HCT116 (cell line): ENCODE results near the gene C1orf115.

Source experiments
- EZH2 ChIP-seq: fragments of 200-600 bp; sonication (generic); IDR thresholded peaks from 2 replicates; pipeline ENCODE4 v1.6.1; 2017; ENCODE audit warnings: antibody characterized with exemption, mixed run types
- POLR2A ChIP-seq: IDR thresholded peaks from 2 replicates; pipeline ENCODE4 v1.7.0; 2011; ENCODE audit warnings: borderline replicate concordance; ENCODE audit not compliant: insufficient read depth, insufficient read length; ENCODE audit errors: extremely low read depth
- RAD21 ChIP-seq: IDR thresholded peaks from 2 replicates; pipeline ENCODE4 v1.6.1; 2012; ENCODE audit warnings: low read depth, mild to moderate bottlenecking
- SP1 ChIP-seq: IDR thresholded peaks from 2 replicates; pipeline ENCODE4 v1.6.1; 2012; ENCODE audit warnings: low read depth
- ZFX ChIP-seq: fragments of 450-650 bp; IDR thresholded peaks from 2 replicates; pipeline ENCODE4 v1.6.1; 2017
- TF ChIP-seq, protein P1 (sequence below), 3 experiments: fragments of 200-600 bp in 1 of 3; sonication (generic) in 1 of 3; IDR thresholded peaks in 2 of 3; conservative IDR thresholded peaks in 1 of 3; 2 replicates each; pipeline ENCODE4 v1.5.1; 2012 to 2017; ENCODE audit warnings: low read depth in 2 of 3, low read length in 2 of 3, antibody characterized with exemption in 1 of 3, borderline replicate concordance in 1 of 3, control low read depth in 1 of 3, mild to moderate bottlenecking in 1 of 3, mixed read lengths in 1 of 3, mixed run types in 1 of 3, moderate library complexity in 1 of 3; ENCODE audit not compliant: insufficient read depth in 1 of 3
- TF ChIP-seq, protein P2 (sequence below): IDR thresholded peaks from 2 replicates; pipeline ENCODE4 v1.6.1; 2012; ENCODE audit warnings: low read depth
- TF ChIP-seq, protein P3 (sequence below): IDR thresholded peaks from 2 replicates; pipeline ENCODE4 v1.6.1; 2012

DNA sequence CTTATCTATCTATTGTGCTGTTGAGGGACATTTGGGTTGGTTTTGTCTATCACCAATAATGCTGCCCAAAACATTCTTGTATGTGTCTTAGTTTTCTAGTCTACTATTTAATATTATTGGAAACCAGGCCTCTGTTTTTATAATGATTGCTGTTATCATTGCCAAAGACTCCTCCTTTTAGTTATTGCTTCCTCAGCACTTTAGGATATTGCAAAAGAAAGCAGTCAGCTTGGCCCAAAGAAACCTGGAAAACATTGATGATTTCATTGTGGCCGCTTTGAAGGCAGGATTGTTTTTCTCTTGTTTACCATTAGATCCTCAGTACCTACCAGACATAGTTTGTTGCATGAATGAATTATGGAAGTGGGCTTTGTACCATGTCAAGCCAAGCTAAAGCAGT, 37.4 kb downstream of the C1orf115 start:
- TF ChIP-seq EZH2, result no peak
- no peak for TF ChIP-seq POLR2A
- TF ChIP-seq, protein P1, sequence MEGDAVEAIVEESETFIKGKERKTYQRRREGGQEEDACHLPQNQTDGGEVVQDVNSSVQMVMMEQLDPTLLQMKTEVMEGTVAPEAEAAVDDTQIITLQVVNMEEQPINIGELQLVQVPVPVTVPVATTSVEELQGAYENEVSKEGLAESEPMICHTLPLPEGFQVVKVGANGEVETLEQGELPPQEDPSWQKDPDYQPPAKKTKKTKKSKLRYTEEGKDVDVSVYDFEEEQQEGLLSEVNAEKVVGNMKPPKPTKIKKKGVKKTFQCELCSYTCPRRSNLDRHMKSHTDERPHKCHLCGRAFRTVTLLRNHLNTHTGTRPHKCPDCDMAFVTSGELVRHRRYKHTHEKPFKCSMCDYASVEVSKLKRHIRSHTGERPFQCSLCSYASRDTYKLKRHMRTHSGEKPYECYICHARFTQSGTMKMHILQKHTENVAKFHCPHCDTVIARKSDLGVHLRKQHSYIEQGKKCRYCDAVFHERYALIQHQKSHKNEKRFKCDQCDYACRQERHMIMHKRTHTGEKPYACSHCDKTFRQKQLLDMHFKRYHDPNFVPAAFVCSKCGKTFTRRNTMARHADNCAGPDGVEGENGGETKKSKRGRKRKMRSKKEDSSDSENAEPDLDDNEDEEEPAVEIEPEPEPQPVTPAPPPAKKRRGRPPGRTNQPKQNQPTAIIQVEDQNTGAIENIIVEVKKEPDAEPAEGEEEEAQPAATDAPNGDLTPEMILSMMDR (IDR thresholded peaks at IDR 0.05 in 2 of 3, conservative IDR thresholded peaks at IDR 0.05 in 1 of 3; ENCODE audit: borderline replicate concordance in 1 of 3, insufficient read depth in 1 of 3, low read depth in 2 of 3, low read length in 2 of 3), result no peak
- TF ChIP-seq, protein P2, sequence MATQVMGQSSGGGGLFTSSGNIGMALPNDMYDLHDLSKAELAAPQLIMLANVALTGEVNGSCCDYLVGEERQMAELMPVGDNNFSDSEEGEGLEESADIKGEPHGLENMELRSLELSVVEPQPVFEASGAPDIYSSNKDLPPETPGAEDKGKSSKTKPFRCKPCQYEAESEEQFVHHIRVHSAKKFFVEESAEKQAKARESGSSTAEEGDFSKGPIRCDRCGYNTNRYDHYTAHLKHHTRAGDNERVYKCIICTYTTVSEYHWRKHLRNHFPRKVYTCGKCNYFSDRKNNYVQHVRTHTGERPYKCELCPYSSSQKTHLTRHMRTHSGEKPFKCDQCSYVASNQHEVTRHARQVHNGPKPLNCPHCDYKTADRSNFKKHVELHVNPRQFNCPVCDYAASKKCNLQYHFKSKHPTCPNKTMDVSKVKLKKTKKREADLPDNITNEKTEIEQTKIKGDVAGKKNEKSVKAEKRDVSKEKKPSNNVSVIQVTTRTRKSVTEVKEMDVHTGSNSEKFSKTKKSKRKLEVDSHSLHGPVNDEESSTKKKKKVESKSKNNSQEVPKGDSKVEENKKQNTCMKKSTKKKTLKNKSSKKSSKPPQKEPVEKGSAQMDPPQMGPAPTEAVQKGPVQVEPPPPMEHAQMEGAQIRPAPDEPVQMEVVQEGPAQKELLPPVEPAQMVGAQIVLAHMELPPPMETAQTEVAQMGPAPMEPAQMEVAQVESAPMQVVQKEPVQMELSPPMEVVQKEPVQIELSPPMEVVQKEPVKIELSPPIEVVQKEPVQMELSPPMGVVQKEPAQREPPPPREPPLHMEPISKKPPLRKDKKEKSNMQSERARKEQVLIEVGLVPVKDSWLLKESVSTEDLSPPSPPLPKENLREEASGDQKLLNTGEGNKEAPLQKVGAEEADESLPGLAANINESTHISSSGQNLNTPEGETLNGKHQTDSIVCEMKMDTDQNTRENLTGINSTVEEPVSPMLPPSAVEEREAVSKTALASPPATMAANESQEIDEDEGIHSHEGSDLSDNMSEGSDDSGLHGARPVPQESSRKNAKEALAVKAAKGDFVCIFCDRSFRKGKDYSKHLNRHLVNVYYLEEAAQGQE, result no peak
- TF ChIP-seq, protein P3, sequence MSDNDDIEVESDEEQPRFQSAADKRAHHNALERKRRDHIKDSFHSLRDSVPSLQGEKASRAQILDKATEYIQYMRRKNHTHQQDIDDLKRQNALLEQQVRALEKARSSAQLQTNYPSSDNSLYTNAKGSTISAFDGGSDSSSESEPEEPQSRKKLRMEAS, result no peak
- TF ChIP-seq RAD21, result no peak
- TF ChIP-seq ZFX, result no peak
- no peak for TF ChIP-seq SP1
